KMS-11 (cell line): ENCODE results near the gene GRIP1.

Experiments used
- H2AFZ ChIP-seq: fragments of 200-600 bp; sonication (generic); 2 replicates; pipeline ENCODE4 v1.6.1; 2016; ENCODE audit warnings: antibody characterized with exemption, mixed run types, low read depth
- H3K27ac ChIP-seq: fragments of 200-600 bp; sonication (generic); 2 replicates; pipeline ENCODE4 v1.6.1; 2016; ENCODE audit warnings: mild to moderate bottlenecking, mixed run types
- H3K27me3 ChIP-seq: fragments of 200-600 bp; sonication (generic); 2 replicates; pipeline ENCODE4 v1.6.1; 2017; ENCODE audit warnings: mild to moderate bottlenecking, low read depth, mixed run types, moderate library complexity; ENCODE audit not compliant: insufficient read depth
- H3K36me3 ChIP-seq: fragments of 200-600 bp; sonication (generic); 2 replicates; pipeline ENCODE4 v1.6.1; 2017; ENCODE audit warnings: mild to moderate bottlenecking, mixed run types; ENCODE audit not compliant: insufficient read depth
- H3K4me1 ChIP-seq: fragments of 200-600 bp; sonication (generic); 2 replicates; pipeline ENCODE4 v1.6.1; 2016; ENCODE audit warnings: mild to moderate bottlenecking, low read depth, mixed run types; ENCODE audit not compliant: poor library complexity, severe bottlenecking
- H3K4me2 ChIP-seq: fragments of 200-600 bp; sonication (generic); 2 replicates; pipeline ENCODE4 v1.7.0; 2016; ENCODE audit warnings: mild to moderate bottlenecking, mixed run types
- H3K4me3 ChIP-seq: fragments of 200-600 bp; sonication (generic); IDR thresholded peaks from 2 replicates; pipeline ENCODE4 v1.6.1; 2017; ENCODE audit warnings: low read depth, low read length, mixed read lengths; ENCODE audit not compliant: insufficient read depth
- H3K79me2 ChIP-seq: fragments of 200-600 bp; sonication (generic); 2 replicates; pipeline ENCODE4 v1.6.1; 2016; ENCODE audit warnings: low read depth, mixed run types; ENCODE audit not compliant: insufficient read depth
- H3K9ac ChIP-seq: fragments of 200-600 bp; sonication (generic); 2 replicates; pipeline ENCODE4 v1.6.1; 2016; ENCODE audit warnings: mild to moderate bottlenecking, mixed run types
- H4K20me1 ChIP-seq: fragments of 200-600 bp; sonication (generic); 2 replicates; pipeline ENCODE4 v1.6.1; 2016; ENCODE audit warnings: mild to moderate bottlenecking, mixed run types; ENCODE audit not compliant: insufficient read depth
- TF ChIP-seq, protein P1 (sequence below): fragments of 200-600 bp; sonication (generic); conservative IDR thresholded peaks from 2 replicates; pipeline ENCODE4 v1.6.1; 2017; ENCODE audit warnings: low read depth, mild to moderate bottlenecking, antibody characterized with exemption, low read length, moderate library complexity, mixed read lengths

Gene GRIP1

DNA sequence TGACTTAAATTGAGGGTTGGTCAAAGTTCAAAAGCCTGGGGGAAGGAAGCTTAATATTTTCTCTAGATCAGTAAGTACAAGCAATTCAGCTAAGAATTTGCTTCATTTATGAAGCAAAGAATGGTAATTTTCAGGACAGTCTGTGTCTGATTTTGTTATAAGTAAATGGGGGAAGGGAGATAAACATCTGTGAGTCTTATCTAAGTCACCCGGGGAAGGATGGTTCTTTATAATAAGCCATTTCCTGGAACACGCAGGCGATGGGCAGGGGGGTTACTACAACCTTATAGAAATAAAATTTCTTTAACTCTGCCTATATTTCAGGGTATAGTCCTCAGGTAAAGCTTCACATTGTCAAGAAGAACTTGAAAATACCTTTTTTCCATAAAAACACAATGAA lies 333.7 kb downstream of the GRIP1 start:
- Histone ChIP-seq H2AFZ (no peak overlapping the region), H3K9ac (no peak overlapping the region), H4K20me1 (no peaks in the 10 kb centered on the region), H3K27me3 (no peaks in the 10 kb centered on the region), H3K27ac (no peak overlapping the region), H3K4me1 (no peaks in the 10 kb centered on the region), H3K4me2 (no peak overlapping the region), H3K79me2 (no peaks in the 10 kb centered on the region), H3K4me3 (no peak overlapping the region), H3K36me3 (no peaks in the 10 kb centered on the region)
- TF ChIP-seq, protein P1, sequence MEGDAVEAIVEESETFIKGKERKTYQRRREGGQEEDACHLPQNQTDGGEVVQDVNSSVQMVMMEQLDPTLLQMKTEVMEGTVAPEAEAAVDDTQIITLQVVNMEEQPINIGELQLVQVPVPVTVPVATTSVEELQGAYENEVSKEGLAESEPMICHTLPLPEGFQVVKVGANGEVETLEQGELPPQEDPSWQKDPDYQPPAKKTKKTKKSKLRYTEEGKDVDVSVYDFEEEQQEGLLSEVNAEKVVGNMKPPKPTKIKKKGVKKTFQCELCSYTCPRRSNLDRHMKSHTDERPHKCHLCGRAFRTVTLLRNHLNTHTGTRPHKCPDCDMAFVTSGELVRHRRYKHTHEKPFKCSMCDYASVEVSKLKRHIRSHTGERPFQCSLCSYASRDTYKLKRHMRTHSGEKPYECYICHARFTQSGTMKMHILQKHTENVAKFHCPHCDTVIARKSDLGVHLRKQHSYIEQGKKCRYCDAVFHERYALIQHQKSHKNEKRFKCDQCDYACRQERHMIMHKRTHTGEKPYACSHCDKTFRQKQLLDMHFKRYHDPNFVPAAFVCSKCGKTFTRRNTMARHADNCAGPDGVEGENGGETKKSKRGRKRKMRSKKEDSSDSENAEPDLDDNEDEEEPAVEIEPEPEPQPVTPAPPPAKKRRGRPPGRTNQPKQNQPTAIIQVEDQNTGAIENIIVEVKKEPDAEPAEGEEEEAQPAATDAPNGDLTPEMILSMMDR = no peak

DNA sequence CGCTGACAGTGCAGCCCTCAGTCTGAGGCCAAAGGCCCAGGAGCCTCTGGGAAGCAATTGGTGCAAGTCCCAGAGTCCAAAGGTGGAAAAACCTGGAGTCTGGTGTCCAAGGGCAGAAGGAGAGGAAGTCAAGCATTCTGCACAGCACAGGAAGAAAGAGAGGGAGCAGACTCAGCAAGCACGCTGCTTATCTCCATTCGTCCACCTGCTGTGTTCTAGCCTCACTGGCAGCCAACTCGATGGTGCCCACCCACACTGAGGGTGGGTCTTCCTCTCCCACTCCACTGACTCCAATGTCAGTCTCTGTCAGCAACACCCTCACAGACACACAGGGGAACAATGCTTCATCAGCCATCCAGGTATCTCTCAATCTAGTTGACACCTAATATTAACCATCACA lies 337.8 kb downstream of the GRIP1 start:
- Histone ChIP-seq H2AFZ (no peak overlapping the region), H3K79me2 (no peaks in the 10 kb centered on the region), H3K4me3 (no peak overlapping the region), H3K27ac (no peak overlapping the region), H3K9ac (no peak overlapping the region), H4K20me1 (no peaks in the 10 kb centered on the region), H3K4me1 (no peaks in the 10 kb centered on the region), H3K4me2 (no peak overlapping the region), H3K27me3 (no peaks in the 10 kb centered on the region; the same call in 1 of the 2 replicates), H3K36me3 (no peaks in the 10 kb centered on the region)
- TF ChIP-seq, protein P1 = no peak

DNA sequence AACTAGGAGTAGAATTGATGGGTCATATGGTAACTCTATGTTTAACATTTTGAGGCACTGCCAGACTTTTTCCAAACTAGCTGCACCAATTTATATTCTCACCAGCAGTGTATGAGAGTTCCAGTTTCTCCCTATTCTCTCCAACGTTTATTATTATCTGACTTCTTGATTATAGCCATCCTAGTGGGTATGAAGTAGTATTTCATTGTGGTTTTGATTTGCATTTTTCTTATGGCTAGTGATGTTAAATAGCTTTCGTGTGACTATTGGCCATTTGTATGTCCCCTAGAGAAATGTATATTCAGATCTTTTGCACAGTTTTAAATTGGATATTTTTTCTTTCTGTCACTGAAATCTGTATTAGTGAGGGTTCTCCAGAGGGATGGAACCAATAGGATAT lies 338.7 kb downstream of the GRIP1 start:
- Histone ChIP-seq H3K9ac (no peak overlapping the region), H3K4me1 (no peaks in the 10 kb centered on the region), H3K79me2 (no peaks in the 10 kb centered on the region), H4K20me1 (no peaks in the 10 kb centered on the region), H3K27ac (no peak overlapping the region), H2AFZ (no peak overlapping the region), H3K4me2 (no peak overlapping the region), H3K36me3 (no peaks in the 10 kb centered on the region), H3K4me3 (no peak overlapping the region), H3K27me3 (no peaks in the 10 kb centered on the region; the same call in 1 of the 2 replicates)
- TF ChIP-seq, protein P1 = no peak

DNA sequence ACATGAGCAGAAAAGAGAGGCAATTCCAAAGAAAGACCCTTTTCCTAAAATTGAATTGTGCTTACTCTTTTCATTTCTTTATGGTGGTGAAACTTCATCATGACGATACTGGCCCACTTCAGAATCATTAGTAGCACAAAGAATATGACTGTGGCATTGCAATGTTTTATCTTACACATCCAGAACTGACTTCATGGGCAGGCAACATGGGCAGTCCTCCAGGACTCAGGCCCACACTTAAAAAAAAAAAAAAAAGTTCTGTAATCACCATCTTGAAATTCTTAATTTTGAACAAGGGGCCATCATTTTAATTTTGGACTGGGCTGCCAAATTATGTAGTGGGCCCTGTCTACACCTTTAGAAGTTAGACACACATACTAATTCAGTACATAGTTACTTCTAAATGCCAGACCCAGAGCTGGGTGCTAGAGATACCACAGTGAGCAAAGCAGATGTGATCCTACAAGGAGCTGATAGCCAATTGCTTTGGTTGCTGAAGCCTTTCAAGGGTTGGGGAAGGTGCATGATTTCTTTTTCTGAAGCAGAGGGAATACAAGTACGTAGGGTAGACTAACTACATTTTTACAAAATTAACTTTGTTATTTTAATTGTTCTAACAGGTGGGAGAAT lies 341.4 kb downstream of the GRIP1 start:
- TF ChIP-seq, protein P1 = no peak
- Histone ChIP-seq H3K4me2 (no peak overlapping the region), H3K27me3 (no peaks in the 10 kb centered on the region; the same call in 1 of the 2 replicates), H3K4me3 (no peak overlapping the region), H3K9ac (no peak overlapping the region), H3K4me1 (no peaks in the 10 kb centered on the region), H3K27ac (no peak overlapping the region), H4K20me1 (no peaks in the 10 kb centered on the region), H2AFZ (no peak overlapping the region), H3K79me2 (no peaks in the 10 kb centered on the region), H3K36me3 (no peaks in the 10 kb centered on the region)
